ENCODE results near the gene BCL2L13.

BCL2L13 gene

DNA sequence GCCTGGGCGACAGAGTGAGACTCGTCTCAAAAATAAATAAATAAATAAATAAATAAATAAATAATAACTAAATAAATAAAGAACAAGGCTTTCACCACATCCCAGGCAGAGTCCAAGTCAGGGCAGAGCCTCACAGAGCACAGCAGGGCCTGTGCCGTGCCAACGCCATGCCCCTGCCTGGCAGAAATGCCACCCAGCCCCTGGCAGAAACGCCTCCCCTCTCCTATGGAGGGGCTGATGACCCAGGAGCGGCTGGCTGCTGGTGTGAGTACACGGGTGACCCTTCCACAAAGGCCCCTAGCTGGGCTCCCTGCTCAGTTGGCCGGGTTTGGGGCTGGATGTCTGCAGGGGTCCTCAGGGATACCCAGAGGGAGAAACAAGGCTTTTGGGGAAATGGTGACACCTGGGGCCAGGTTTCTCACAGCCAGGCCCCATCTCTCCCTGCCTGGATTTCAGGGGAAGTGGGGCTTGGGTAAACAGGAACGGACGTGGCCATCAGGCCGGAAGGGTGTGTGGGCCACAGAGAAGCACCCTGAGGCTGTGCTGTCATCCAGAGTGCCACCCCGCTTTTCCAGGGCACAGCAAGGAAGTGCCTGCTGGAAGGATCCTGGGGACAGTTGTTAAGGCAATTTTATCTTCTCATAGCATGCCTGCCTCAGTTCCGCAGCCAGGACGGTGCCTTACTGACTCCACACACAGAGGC is 130.6 kb downstream of the BCL2L13 start:
- Histone ChIP-seq H3K56ac (ENCODE audit: low read length) (no peak overlapping the region), H2BK120ac (ENCODE audit: low read depth, low read length) (no peak overlapping the region), H3K4me3 (ENCODE audit: low read length) (no peak overlapping the region), H3K23ac (ENCODE audit: low read length) (no peak overlapping the region), H3K36me3 (ENCODE audit: control insufficient read depth, insufficient read depth, low read length) (no peaks in the 10 kb centered on the region), H3K9ac (ENCODE audit: low read length) (no peak overlapping the region), H2BK15ac (replicated peaks; ENCODE audit: low read depth) (no peak overlapping the region), H3K27me3 (ENCODE audit: insufficient read depth, low read length, poor library complexity) (no peaks in the 10 kb centered on the region), H2BK5ac (ENCODE audit: low read length) (no peak overlapping the region), H4K8ac (ENCODE audit: low read depth, low read length) (no peak overlapping the region), H2AK5ac (ENCODE audit: low read length) (no peak overlapping the region), H3K79me2 (ENCODE audit: control insufficient read depth, insufficient read depth, low read length) (peaks cover 16% of the 10 kb centered on the region), H3K4me2 (ENCODE audit: low read length) (no peak overlapping the region), H4K5ac (ENCODE audit: low read length) (no peak overlapping the region), H3K79me1 (ENCODE audit: low read length) (peaks cover 10% of the 10 kb centered on the region), H3K18ac (ENCODE audit: low read length) (no peak overlapping the region), H3K4ac (ENCODE audit: low read depth, low read length) (no peak overlapping the region), H3K27ac (ENCODE audit: low read depth, low read length) (no peak overlapping the region), H3K4me1 (ENCODE audit: control insufficient read depth, low read depth, low read length) (peaks cover 7% of the 10 kb centered on the region)
- no peak for DNase-seq
- WGBS (ENCODE audit: extremely low coverage, insufficient coverage, low lambda C conversion rate): no CpG with 5 or more reads among the region's 14 CpGs

DNA sequence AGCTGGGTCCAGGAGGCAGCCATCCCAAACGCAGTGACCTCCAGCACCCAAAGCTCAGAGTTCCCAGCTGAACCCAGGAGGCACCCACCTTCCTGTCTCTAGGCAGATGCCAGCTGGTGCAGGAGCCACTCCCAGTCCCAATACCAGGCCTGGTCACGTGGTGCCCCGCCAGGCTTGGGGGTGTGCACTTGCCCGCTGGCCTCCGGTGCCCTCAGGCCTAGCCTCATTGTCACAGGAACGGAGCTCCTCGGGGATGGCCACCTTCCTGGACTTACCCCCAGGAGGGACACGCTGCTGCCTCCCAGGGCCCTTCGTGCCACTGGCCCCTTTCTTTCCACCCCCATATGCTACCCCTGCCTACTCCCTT is 131.1 kb downstream of the BCL2L13 start:
- Histone ChIP-seq H3K4me1 (ENCODE audit: control insufficient read depth, low read depth, low read length) (peaks cover 7% of the 10 kb centered on the region), H3K9ac (ENCODE audit: low read length) (no peak overlapping the region), H3K4me2 (ENCODE audit: low read length) (no peak overlapping the region), H4K8ac (ENCODE audit: low read depth, low read length) (no peak overlapping the region), H4K5ac (ENCODE audit: low read length) (no peak overlapping the region), H3K18ac (ENCODE audit: low read length) (no peak overlapping the region), H3K27ac (ENCODE audit: low read depth, low read length) (no peak overlapping the region), H2BK120ac (ENCODE audit: low read depth, low read length) (no peak overlapping the region), H2BK5ac (ENCODE audit: low read length) (no peak overlapping the region), H2AK5ac (ENCODE audit: low read length) (no peak overlapping the region), H3K79me1 (ENCODE audit: low read length) (peaks cover 10% of the 10 kb centered on the region), H3K4ac (ENCODE audit: low read depth, low read length) (no peak overlapping the region), H3K56ac (ENCODE audit: low read length) (no peak overlapping the region), H3K27me3 (ENCODE audit: insufficient read depth, low read length, poor library complexity) (no peaks in the 10 kb centered on the region), H3K23ac (ENCODE audit: low read length) (no peak overlapping the region), H3K36me3 (ENCODE audit: control insufficient read depth, insufficient read depth, low read length) (no peaks in the 10 kb centered on the region), H2BK15ac (replicated peaks; ENCODE audit: low read depth) (no peak overlapping the region), H3K79me2 (ENCODE audit: control insufficient read depth, insufficient read depth, low read length) (peaks cover 16% of the 10 kb centered on the region), H3K4me3 (ENCODE audit: low read length) (no peak overlapping the region)
- no CpG with 5 or more reads among the region's 9 CpGs for WGBS (ENCODE audit: extremely low coverage, insufficient coverage, low lambda C conversion rate)
- no peak for DNase-seq

DNA sequence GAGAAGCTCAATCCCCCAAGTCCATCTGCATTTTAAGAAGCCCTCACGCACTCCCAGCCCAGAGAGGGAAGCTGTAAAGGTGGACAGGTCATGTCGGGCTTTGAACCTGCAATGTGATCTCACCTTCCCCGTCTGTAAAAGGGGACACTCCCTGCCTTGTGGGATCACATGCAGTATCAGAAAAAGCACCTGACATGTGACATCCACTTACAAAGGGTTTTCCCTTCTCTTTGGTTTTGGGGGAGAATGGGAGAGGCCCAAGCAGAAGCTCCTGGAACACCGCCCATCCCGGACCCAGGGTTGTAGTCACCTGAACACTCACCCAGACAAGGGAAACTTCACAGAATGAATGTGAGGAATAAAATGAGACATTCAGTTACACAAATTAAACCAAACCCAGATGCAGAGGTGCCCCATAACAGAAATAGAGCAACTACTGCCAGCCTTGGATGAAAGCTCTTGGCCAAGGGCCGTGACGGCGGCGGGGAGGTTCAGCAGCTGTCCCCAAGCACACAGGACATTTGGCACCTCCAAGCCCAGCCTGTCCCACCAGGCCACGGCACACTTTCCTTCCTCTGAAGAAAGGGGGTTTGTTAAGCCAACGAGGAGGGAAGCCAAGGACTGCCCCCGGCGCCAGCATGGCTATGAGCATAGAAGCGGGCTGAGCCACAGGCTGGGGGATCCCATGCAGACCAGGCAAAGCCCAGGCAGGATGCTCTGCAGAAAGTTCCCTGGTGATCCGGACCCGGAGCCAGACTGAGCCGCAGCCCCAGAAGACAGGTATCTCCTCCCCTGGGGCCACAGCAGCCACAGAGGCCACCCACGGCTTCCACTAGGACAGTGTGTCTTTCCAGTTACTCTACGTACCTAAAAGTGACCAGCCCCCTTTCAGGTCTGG is 131.9 kb downstream of the BCL2L13 start:
- Histone ChIP-seq H3K79me1 (ENCODE audit: low read length) (peaks cover 10% of the 10 kb centered on the region), H3K18ac (ENCODE audit: low read length) (no peak overlapping the region), H4K8ac (ENCODE audit: low read depth, low read length) (no peak overlapping the region), H2BK120ac (ENCODE audit: low read depth, low read length) (no peak overlapping the region), H3K27ac (ENCODE audit: low read depth, low read length) (no peak overlapping the region), H2AK5ac (ENCODE audit: low read length) (no peak overlapping the region), H4K5ac (ENCODE audit: low read length) (no peak overlapping the region), H3K36me3 (ENCODE audit: control insufficient read depth, insufficient read depth, low read length) (no peaks in the 10 kb centered on the region), H3K9ac (ENCODE audit: low read length) (no peak overlapping the region), H2BK5ac (ENCODE audit: low read length) (no peak overlapping the region), H3K23ac (ENCODE audit: low read length) (no peak overlapping the region), H2BK15ac (replicated peaks; ENCODE audit: low read depth) (no peak overlapping the region), H3K4me2 (ENCODE audit: low read length) (no peak overlapping the region), H3K79me2 (ENCODE audit: control insufficient read depth, insufficient read depth, low read length) (peaks cover 16% of the 10 kb centered on the region), H3K4me1 (ENCODE audit: control insufficient read depth, low read depth, low read length) (peaks cover 7% of the 10 kb centered on the region), H3K56ac (ENCODE audit: low read length) (peak overlapping the region; percentile 15), H3K4ac (ENCODE audit: low read depth, low read length) (no peak overlapping the region), H3K27me3 (ENCODE audit: insufficient read depth, low read length, poor library complexity) (no peaks in the 10 kb centered on the region), H3K4me3 (ENCODE audit: low read length) (no peak overlapping the region)
- DNase-seq: no peak
- WGBS (ENCODE audit: extremely low coverage, insufficient coverage, low lambda C conversion rate): no CpG with 5 or more reads among the region's 19 CpGs

DNA sequence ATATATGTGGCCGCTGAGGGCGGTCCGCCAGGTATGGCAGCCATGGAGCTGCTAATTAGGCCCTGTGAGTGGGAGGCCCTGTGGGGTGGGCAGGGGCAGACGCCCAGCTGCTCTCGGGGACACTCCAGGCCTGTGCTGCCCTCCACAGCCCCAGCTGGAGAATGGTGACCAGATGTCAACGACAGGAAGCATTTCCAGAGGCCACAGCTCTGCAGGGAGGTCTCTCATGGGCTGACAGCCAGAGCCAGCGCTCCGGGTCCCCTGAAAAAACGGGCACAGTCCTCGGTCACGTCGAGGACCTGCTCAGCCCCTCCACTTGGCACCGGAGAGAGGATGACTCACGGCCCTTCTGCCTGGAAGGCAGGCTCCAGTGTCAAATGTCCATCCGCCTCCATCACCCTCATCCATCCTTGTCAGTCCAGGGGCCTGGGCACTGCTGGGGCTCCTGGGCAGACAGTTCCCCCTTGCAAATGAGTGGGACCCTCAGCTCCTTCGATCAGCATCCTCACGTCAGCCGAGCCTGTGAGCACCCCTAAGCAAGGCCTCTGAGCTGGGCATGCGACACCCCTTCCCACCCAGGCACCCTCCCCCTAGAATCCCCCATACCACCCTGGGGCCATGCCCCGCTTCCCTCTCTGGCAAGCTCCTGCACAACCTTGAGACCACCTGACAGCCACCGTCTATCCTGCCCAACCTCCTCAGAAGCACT is 133.8 kb downstream of the BCL2L13 start:
- Histone ChIP-seq H3K79me2 (ENCODE audit: control insufficient read depth, insufficient read depth, low read length) (peaks cover 16% of the 10 kb centered on the region), H3K9ac (ENCODE audit: low read length) (peak overlapping the region; percentile 70), H2AK5ac (ENCODE audit: low read length) (no peak overlapping the region), H3K4me2 (ENCODE audit: low read length) (no peak overlapping the region), H3K79me1 (ENCODE audit: low read length) (peaks cover 10% of the 10 kb centered on the region), H3K4ac (ENCODE audit: low read depth, low read length) (no peak overlapping the region), H3K56ac (ENCODE audit: low read length) (peak overlapping the region; percentile 91), H3K36me3 (ENCODE audit: control insufficient read depth, insufficient read depth, low read length) (no peaks in the 10 kb centered on the region), H3K4me1 (ENCODE audit: control insufficient read depth, low read depth, low read length) (peaks cover 7% of the 10 kb centered on the region), H3K27ac (ENCODE audit: low read depth, low read length) (no peak overlapping the region), H4K8ac (ENCODE audit: low read depth, low read length) (no peak overlapping the region), H2BK120ac (ENCODE audit: low read depth, low read length) (no peak overlapping the region), H3K23ac (ENCODE audit: low read length) (peak overlapping the region; percentile 45), H3K18ac (ENCODE audit: low read length) (no peak overlapping the region), H2BK15ac (replicated peaks; ENCODE audit: low read depth) (no peak overlapping the region), H3K27me3 (ENCODE audit: insufficient read depth, low read length, poor library complexity) (no peaks in the 10 kb centered on the region), H4K5ac (ENCODE audit: low read length) (no peak overlapping the region), H3K4me3 (ENCODE audit: low read length) (no peak overlapping the region), H2BK5ac (ENCODE audit: low read length) (no peak overlapping the region)
- no peak for DNase-seq
- no CpG with 5 or more reads among the region's 21 CpGs for WGBS (ENCODE audit: extremely low coverage, insufficient coverage, low lambda C conversion rate)

DNA sequence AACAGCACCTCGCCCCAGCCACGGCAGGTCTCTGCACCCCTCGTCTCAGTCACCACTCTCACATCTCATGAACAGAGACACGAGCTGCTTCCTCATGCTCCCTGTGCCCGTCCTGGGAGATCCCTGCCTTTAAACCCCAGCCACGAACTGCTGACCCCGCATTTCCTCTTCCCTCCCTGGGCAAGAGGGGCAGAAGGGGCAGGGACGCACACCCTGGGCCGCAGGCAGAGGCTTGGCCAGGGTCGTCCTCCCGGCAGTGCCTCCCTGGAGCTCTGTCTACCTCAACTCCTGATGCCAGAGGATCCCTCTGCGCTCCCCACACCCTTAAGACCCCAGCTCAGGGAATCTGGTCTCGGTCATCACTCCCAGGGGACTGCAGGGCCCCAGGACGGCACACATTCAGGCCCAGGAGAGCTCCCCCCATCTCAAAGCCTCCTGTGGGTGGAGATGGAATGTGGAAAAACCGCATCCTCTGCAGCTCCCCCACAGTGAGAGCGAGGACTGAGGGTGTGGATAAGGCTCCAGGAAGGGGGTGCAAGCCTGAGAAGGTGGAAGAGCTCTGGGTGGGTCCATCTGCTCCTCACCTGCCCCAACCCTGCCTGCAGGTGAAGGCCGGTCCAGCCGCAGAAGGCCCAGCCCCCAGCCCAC is 134.5 kb downstream of the BCL2L13 start:
- no peak overlapping the region for H3K27ac ChIP-seq (ENCODE audit: low read depth, low read length)
- no peaks in the 10 kb centered on the region for H3K27me3 ChIP-seq (ENCODE audit: insufficient read depth, low read length, poor library complexity)
- no peak overlapping the region for H2BK120ac ChIP-seq (ENCODE audit: low read depth, low read length)
- H2AK5ac ChIP-seq (ENCODE audit: low read length): no peak overlapping the region
- no CpG with 5 or more reads among the region's 18 CpGs for WGBS (ENCODE audit: extremely low coverage, insufficient coverage, low lambda C conversion rate)
- H4K8ac ChIP-seq (ENCODE audit: low read depth, low read length): no peak overlapping the region
- peaks cover 16% of the 10 kb centered on the region for H3K79me2 ChIP-seq (ENCODE audit: control insufficient read depth, insufficient read depth, low read length)
- H3K4me2 ChIP-seq (ENCODE audit: low read length): peak overlapping the region; percentile 91
- no peak overlapping the region for H3K18ac ChIP-seq (ENCODE audit: low read length)
- H2BK5ac ChIP-seq (ENCODE audit: low read length): no peak overlapping the region
- H3K23ac ChIP-seq (ENCODE audit: low read length): peak overlapping the region; percentile 66
- H3K4ac ChIP-seq (ENCODE audit: low read depth, low read length): no peak overlapping the region
- H2BK15ac ChIP-seq (replicated peaks; ENCODE audit: low read depth): no peak overlapping the region
- H3K79me1 ChIP-seq (ENCODE audit: low read length): peaks cover 10% of the 10 kb centered on the region
- H3K4me1 ChIP-seq (ENCODE audit: control insufficient read depth, low read depth, low read length): peaks cover 7% of the 10 kb centered on the region
- no peak overlapping the region for H3K4me3 ChIP-seq (ENCODE audit: low read length)
- H3K56ac ChIP-seq (ENCODE audit: low read length): peak overlapping the region; percentile 91
- no peaks in the 10 kb centered on the region for H3K36me3 ChIP-seq (ENCODE audit: control insufficient read depth, insufficient read depth, low read length)
- no peak for DNase-seq
- H4K5ac ChIP-seq (ENCODE audit: low read length): no peak overlapping the region
- peak overlapping the region; percentile 70 for H3K9ac ChIP-seq (ENCODE audit: low read length)
